Measurements from ENCODE around the gene TRPV5.

Gene TRPV5

GRCh38 chr7:142871260-142872105 is 62.1 kb downstream of the TRPV5 start:
- DNase-seq (ENCODE audit: low read depth in 2 of 2): no peak

GRCh38 chr7:142870566-142871259 is 62.8 kb downstream of the TRPV5 start:
- DNase-seq (ENCODE audit: low read depth in 2 of 2): no peak

DNA sequence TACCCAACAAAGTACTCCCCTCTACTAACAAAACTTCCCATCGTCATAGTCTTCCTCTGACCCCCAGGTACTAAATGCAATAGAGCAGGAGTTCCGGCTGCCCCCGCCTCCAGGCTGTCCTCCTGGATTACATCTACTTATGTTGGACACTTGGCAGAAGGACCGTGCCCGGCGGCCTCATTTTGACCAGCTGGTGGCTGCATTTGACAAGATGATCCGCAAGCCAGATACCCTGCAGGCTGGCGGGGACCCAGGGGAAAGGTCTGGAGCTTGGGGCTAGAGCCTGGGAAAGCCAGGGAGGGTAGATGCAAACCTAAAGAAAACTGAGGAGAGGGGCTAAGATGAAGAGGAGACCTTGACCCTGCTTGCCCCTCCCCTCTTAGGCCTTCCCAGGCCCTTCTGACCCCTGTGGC is 63.4 kb downstream of the TRPV5 start:
- no peak for DNase-seq (ENCODE audit: low read depth in 2 of 2)

DNA sequence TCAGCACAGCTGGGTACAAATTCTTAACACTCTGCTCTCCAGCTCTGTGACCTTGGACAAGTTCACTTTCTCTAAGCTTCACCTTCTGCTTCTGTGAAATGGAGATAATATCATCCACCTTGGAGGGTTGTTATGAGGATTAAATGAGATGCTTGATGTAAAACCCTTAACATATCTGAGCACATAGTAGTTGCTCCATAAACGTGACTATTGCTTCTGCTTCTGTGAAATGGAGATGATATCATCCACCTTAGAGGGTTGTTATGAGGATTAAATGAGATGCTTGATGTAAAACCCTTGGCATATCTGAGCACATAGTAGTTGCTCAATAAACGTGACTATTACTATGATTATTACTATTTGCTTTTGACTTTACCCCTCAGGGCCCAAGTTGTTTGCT is 64.1 kb downstream of the TRPV5 start:
- DNase-seq (ENCODE audit: low read depth in 2 of 2): no peak

DNA sequence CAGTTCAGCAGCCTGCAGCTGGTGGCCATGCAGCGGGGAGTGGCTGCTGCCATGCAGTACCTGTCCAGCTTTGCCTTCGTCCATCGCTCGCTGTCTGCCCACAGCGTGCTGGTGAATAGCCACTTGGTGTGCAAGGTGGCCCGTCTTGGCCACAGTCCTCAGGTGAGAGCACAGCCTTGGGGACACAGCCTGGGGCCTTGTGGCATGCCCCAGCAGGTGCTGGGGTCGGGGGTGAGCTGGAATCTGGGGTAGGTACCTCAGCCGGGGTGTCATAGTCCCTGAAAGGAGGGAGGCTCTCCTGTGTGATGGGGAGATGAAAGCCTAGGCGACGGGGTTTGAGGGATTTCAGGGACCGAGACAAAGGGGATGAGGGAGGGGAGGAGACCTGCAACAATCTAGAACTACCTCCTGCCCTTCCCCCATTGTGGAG is 64.5 kb downstream of the TRPV5 start:
- DNase-seq (ENCODE audit: low read depth in 2 of 2): no peak

- no peak for DNase-seq (ENCODE audit: low read depth in 2 of 2)
Measured at GRCh38 chr7:142868188-142868985, 65.2 kb downstream of the TRPV5 start.

GRCh38 chr7:142867398-142868187 is 66.0 kb downstream of the TRPV5 start:
- DNase-seq (ENCODE audit: low read depth in 2 of 2): no peak

- no peak for DNase-seq (ENCODE audit: low read depth in 2 of 2)
Measured at GRCh38 chr7:142867097-142867378, 66.5 kb downstream of the TRPV5 start.

DNA sequence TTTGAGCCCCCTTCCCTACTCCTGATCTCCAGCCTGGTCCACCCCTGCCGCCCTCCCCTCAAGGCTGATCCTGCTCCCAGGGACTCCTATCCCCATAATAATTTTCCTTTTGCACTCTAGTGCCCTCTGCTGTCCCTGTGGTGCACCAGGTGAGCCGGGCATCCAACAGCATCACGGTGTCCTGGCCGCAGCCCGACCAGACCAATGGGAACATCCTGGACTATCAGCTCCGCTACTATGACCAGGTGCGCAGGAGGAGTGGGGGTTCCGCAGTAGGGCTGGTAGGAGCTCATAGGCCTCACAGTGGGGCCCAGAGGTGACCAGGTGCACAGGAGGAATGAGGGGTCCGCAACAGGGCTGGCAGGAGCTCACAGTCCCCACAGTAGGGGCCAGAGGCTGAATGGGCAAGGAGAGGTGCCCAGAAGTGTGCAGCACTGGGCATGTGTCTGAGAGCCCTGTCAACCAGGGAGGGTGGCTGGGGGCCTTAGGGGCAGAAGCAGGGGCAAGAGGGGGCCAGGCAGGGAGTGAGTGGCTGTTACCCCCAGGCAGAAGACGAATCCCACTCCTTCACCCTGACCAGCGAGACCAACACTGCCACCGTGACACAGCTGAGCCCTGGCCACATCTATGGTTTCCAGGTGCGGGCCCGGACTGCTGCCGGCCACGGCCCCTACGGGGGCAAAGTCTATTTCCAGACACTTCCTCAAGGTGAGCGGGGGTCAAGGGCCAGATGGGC is 67.0 kb downstream of the TRPV5 start:
- DNase-seq (ENCODE audit: low read depth in 2 of 2): no peak

DNA sequence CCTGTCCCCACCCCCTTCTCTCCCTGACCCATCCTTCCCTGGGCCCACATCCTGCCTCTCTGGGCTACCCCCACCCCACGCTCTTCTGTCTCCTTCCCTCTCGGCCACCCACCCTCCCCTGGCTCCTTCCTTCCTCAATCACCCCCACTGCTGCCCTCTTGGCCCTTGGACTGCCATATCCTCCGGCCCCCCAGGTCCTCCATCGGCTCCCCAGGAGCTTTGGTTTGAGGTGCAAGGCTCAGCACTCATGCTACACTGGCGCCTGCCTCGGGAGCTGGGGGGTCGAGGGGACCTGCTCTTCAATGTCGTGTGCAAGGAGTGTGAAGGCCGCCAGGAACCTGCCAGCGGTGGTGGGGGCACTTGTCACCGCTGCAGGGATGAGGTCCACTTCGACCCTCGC is 67.8 kb downstream of the TRPV5 start:
- DNase-seq (ENCODE audit: low read depth in 2 of 2): no peak

GRCh38 chr7:142864980-142865747 is 68.4 kb downstream of the TRPV5 start:
- DNase-seq (ENCODE audit: low read depth in 2 of 2): no peak

- DNase-seq (ENCODE audit: low read depth in 2 of 2): no peak
Measured at GRCh38 chr7:142863891-142864685, 69.5 kb downstream of the TRPV5 start.

DNA sequence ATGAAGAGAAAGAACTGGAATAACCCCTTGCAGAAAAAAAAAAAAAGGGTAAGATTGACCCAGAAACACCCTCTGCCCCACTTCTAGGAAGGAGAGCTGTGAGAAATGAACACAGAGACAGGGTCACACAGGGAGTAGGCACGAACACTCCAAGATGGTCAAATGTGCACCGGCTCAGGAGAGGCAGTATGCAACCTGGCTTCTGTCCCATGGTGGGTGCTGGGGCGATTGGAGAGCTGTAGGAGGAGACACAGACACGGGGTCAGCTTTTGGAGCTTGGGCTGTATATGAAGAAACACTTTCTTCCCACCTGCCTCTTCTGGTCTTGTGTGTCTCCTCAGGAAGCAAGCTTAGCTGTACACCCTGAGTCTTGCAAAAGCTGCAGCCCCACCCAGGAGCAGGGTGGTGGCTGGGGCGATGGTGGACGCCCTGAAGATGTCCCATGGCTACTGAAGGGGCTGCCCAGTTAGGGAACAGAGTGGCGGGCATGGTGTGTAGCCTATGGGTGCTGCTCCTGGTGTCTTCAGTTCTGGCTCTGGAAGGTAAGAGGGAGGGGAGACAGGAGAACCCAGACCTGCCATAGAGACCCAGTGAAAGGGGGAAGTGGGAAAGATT is 70.7 kb downstream of the TRPV5 start:
- no peak for DNase-seq (ENCODE audit: low read depth in 2 of 2)

- DNase-seq (ENCODE audit: low read depth in 2 of 2): no peak
Measured at GRCh38 chr7:142862351-142862750, 71.2 kb downstream of the TRPV5 start.

- DNase-seq (ENCODE audit: low read depth in 2 of 2): no peak
Measured at GRCh38 chr7:142860968-142861367, 72.6 kb downstream of the TRPV5 start.

GRCh38 chr7:142859829-142860228 is 73.7 kb downstream of the TRPV5 start:
- DNase-seq (ENCODE audit: low read depth in 2 of 2): no peak

- no peak for DNase-seq (ENCODE audit: low read depth in 2 of 2)
Measured at GRCh38 chr7:142859411-142859810, 74.1 kb downstream of the TRPV5 start.
